K562 (cell line): ENCODE results near the gene EIF5. TPM values are rescaled to one million over a fixed set of nuclear protein-coding genes. Genes with fewer than 3 reads are reported as not detected.

ENCODE experiments used
- ATAC-seq: fragments of 200-7000 bp; cut with Tn5 transposase; 3 replicates; pipeline ENCODE4 v1.9.1; 2020; ENCODE audit warnings: moderate library complexity
- BruUV-seq: library from RNA; stranded (reverse); fragments of 400-500 nt; replicated peaks from 2 replicates; lab custom pipeline; 2021; lab: Mats Ljungman, UMichigan
- CTCF ChIA-PET: fragments of 300-600 bp; formaldehyde crosslinking; extraction: SDS; loops from one replicate; lab custom pipeline; 2021; ENCODE audit warnings: low intra/inter-chr PET ratio; lab: Yijun Ruan, JAX
- POLR2A ChIA-PET: fragments of 300-600, 350-650 bp; sonication (Branson Sonifier 250); formaldehyde crosslinking; extraction: SDS; loops from one replicate; lab custom pipeline; 2021; ENCODE audit warnings: antibody characterized with exemption, inconsistent platforms; lab: Yijun Ruan, JAX
- DNase-seq, 4 experiments: peaks; one replicate each; pipeline versions ENCODE4 v3.0.0 to v3.0.0-alpha.2; 2011 to 2018; ENCODE audit warnings: low spot score in 3 of 4, mixed read lengths in 3 of 4; ENCODE audit errors: extremely low read depth in 1 of 4
- FAIRE-seq: peaks from 2 replicates; lab custom pipeline; 2011; peaks lifted over from hg19 to GRCh38; lab: Jason Lieb, UNC
- H2AFZ ChIP-seq: 2 replicates; pipeline ENCODE4 v1.6.0; 2011; ENCODE audit warnings: low read depth, low read length, control low read depth, inconsistent platforms
- H3K27ac ChIP-seq: fragments of 200-600 bp; 3 replicates; pipeline ENCODE4 v1.8.0; 2011; ENCODE audit warnings: low read depth, mild to moderate bottlenecking, control low read depth, inconsistent platforms, low read length, moderate library complexity, mixed read lengths; ENCODE audit errors: extremely low read depth
- H3K27me3 ChIP-seq, 2 experiments: fragments of 300-600 bp in 1 of 2; 2 replicates in 1 of 2; 3 replicates in 1 of 2; pipeline versions ENCODE4 v1.6.0 to v1.8.0; 2011; ENCODE audit warnings: inconsistent platforms in 2 of 2, low read length in 2 of 2, mild to moderate bottlenecking in 1 of 2, mixed read lengths in 1 of 2, moderate library complexity in 1 of 2; ENCODE audit not compliant: control insufficient read depth in 2 of 2, insufficient read depth in 2 of 2
- H3K36me3 ChIP-seq: fragments of 300-600 bp; 3 replicates; pipeline ENCODE4 v1.8.0; 2011; ENCODE audit warnings: mild to moderate bottlenecking, low read length, inconsistent platforms; ENCODE audit not compliant: control insufficient read depth, insufficient read depth
- H3K4me1 ChIP-seq, 2 experiments: fragments of 200-600 bp in 1 of 2; replicated peaks in 1 of 2; 2 replicates in 1 of 2; 3 replicates in 1 of 2; pipeline versions ENCODE4 v1.5.1 to v1.8.0; 2011; ENCODE audit warnings: inconsistent platforms in 2 of 2, low read length in 2 of 2, mild to moderate bottlenecking in 1 of 2, mixed read lengths in 1 of 2, moderate library complexity in 1 of 2; ENCODE audit not compliant: control insufficient read depth in 2 of 2, insufficient read depth in 2 of 2
- H3K4me2 ChIP-seq: 2 replicates; pipeline ENCODE4 v1.6.1; 2011; ENCODE audit warnings: low read length, control low read depth, inconsistent platforms, mixed read lengths; ENCODE audit not compliant: insufficient read depth
- H3K4me3 ChIP-seq: fragments of 200-600 bp; sonication (generic), shearing (Covaris generic); 2 replicates; pipeline ENCODE4 v1.5.1; 2016; ENCODE audit warnings: control low read depth, inconsistent platforms
- H3K79me2 ChIP-seq: fragments of 200-600 bp; 3 replicates; pipeline ENCODE4 v1.8.0; 2011; ENCODE audit warnings: low read length, inconsistent platforms; ENCODE audit not compliant: control insufficient read depth, insufficient read depth
- H3K9ac ChIP-seq, 2 experiments: 2 replicates each; pipeline versions ENCODE4 v1.6.0 to v1.6.1; 2011; ENCODE audit warnings: low read depth in 2 of 2, low read length in 2 of 2, control low read depth in 1 of 2, inconsistent platforms in 1 of 2, mild to moderate bottlenecking in 1 of 2, mixed read lengths in 1 of 2; ENCODE audit not compliant: insufficient read depth in 1 of 2
- H3K9me1 ChIP-seq: one replicate; pipeline ENCODE4 v1.6.0; 2011; ENCODE audit warnings: inconsistent platforms, mild to moderate bottlenecking, low read length, moderate library complexity; ENCODE audit not compliant: control insufficient read depth, insufficient read depth
- H3K9me3 ChIP-seq: replicated peaks from 2 replicates; pipeline ENCODE4 v1.5.1; 2011; ENCODE audit warnings: low read depth, low read length, inconsistent platforms; ENCODE audit not compliant: control insufficient read depth, insufficient read depth
- H4K20me1 ChIP-seq: replicated peaks from 2 replicates; pipeline ENCODE4 v1.6.1; 2011; ENCODE audit warnings: low read length, inconsistent platforms, mixed read lengths; ENCODE audit not compliant: control insufficient read depth, insufficient read depth
- CTCF ChIP-seq, 3 experiments: IDR thresholded peaks in 2 of 3; conservative IDR thresholded peaks in 1 of 3; 2 replicates each; pipeline ENCODE4 v1.5.1; 2011 to 2012; ENCODE audit warnings: low read length in 3 of 3, mild to moderate bottlenecking in 3 of 3, control low read depth in 2 of 3, improper control_type of control experiment in 1 of 3, inconsistent platforms in 1 of 3, low read depth in 1 of 3, mixed read lengths in 1 of 3, moderate library complexity in 1 of 3; ENCODE audit not compliant: insufficient read depth in 2 of 3
- FOXA3 ChIP-seq, 2 experiments: fragments of 450-650 bp in 1 of 2; sonication (generic) in 1 of 2; formaldehyde crosslinking; IDR thresholded peaks in 1 of 2; conservative IDR thresholded peaks in 1 of 2; 2 replicates each; pipeline versions ENCODE4 v1.4.0 to v1.8.0; 2020 to 2022; ENCODE audit warnings: mild to moderate bottlenecking in 2 of 2, missing genetic modification reagents in 1 of 2
- FUS ChIP-seq: fragments of 200-400 bp; formaldehyde crosslinking; optimal IDR thresholded peaks from 2 replicates; pipeline ENCODE3; 2017; ENCODE audit warnings: low read depth, low read length
- HNRNPL ChIP-seq: fragments of 200-400 bp; formaldehyde crosslinking; IDR thresholded peaks from 2 replicates; pipeline ENCODE4 v1.6.1; 2017; ENCODE audit warnings: low read depth, mild to moderate bottlenecking, low read length
- KHSRP ChIP-seq: fragments of 450-650 bp; IDR thresholded peaks from 2 replicates; pipeline ENCODE4 v1.6.1; 2017
- NR3C1 ChIP-seq: sonication (generic); formaldehyde crosslinking; IDR thresholded peaks from 2 replicates; pipeline ENCODE4 v1.8.1; 2022; ENCODE audit warnings: missing genetic modification reagents
- PHB2 ChIP-seq: fragments of 450-650 bp; IDR thresholded peaks from 2 replicates; pipeline ENCODE4 v1.6.1; 2017; ENCODE audit warnings: low read depth
- POLR2AphosphoS2 ChIP-seq: IDR thresholded peaks from 2 replicates; pipeline ENCODE4 v1.6.1; 2012; ENCODE audit warnings: low read length, improper control_type of control experiment
- RAD51 ChIP-seq: fragments of 450-650 bp; IDR thresholded peaks from 2 replicates; pipeline ENCODE4 v1.7.1; 2016; ENCODE audit warnings: low read depth, mild to moderate bottlenecking, borderline replicate concordance
- TAF15 ChIP-seq: fragments of 200-400 bp; formaldehyde crosslinking; IDR thresholded peaks from 2 replicates; pipeline ENCODE4 v1.6.1; 2017; ENCODE audit warnings: mild to moderate bottlenecking, low read depth, low read length, moderate library complexity
- XRCC4 ChIP-seq: IDR thresholded peaks from one replicate; pipeline ENCODE4 v1.6.1; 2011; ENCODE audit not compliant: insufficient read depth, insufficient read length; ENCODE audit errors: extremely low read depth
- WGBS: fragments of 100-300 bp; shearing (Covaris generic); methylation state at CpG from one replicate; pipeline ENCODE4 v1.1.6; 2016; ENCODE audit warnings: low coverage, mixed read lengths; ENCODE audit not compliant: insufficient coverage; ENCODE audit errors: missing lambda C conversion rate; 5-methylcytosine and 5-hydroxymethylcytosine counted together
- in situ Hi-C: fragments of 300-500 bp; cut with MboI; formaldehyde crosslinking; loops from 4 replicates; pipeline ENCODE4 v1.15.0; 2018; ENCODE audit warnings: inconsistent platforms, mixed read lengths
- intact Hi-C: fragments of 100-400 bp; cut with micrococcal nuclease; formaldehyde crosslinking; loops from 2 replicates; pipeline ENCODE4 v1.14.2; 2022
- polyA plus RNA-seq, 8 experiments: library from polyadenylated mRNA; depleted of rRNA in 4 of 8; stranded (reverse) in 5 of 8; unstranded in 3 of 8; fragments of >200 nt; fragmentation: Nextera tagmentation in 2 of 8; fragmentation: Illumina TruSeq in 1 of 8; extraction: Ambion mirVana in 2 of 8; extraction: Trizol in 1 of 8; gene quantifications; 2 replicates each; pipeline versions ENCODE4 v1.2.1 to v1.2.3, GENCODE V29; 2011 to 2014; ENCODE audit warnings: inconsistent platforms in 1 of 8, missing spikeins in 1 of 8
- total RNA-seq, 7 experiments: library from RNA; depleted of rRNA in 6 of 7; stranded (reverse); fragments of >200 nt in 6 of 7; fragmentation: Illumina TruSeq in 2 of 7; extraction: Trizol in 2 of 7; gene quantifications; 2 replicates each; pipeline versions ENCODE4 v1.2.1 to v1.2.3, GENCODE V29; 2011 to 2021; ENCODE audit warnings: low replicate concordance in 1 of 7
- TF ChIP-seq, protein P1 (sequence below): fragments of 250-450 bp; sonication (Bioruptor Pico); IDR thresholded peaks from 2 replicates; pipeline ENCODE4 v1.5.0; 2020; ENCODE audit warnings: mild to moderate bottlenecking
- TF ChIP-seq, protein P2 (sequence below), 2 experiments: IDR thresholded peaks; 2 replicates each; pipeline ENCODE4 v1.6.1; 2012; ENCODE audit warnings: improper control_type of control experiment in 2 of 2, low read depth in 2 of 2, low read length in 2 of 2, borderline replicate concordance in 1 of 2

Gene EIF5
- total and polyA plus RNA-seq, 9 of the 15 experiments (the other 6 are each of a cell fraction or from before 2014, with no cell fraction given), result 92.7 to 442 (median 190) TPM

GRCh38 chr14:103293465-103293864 lies 40.6 kb upstream of the EIF5 start (continued):
- no peak for TF ChIP-seq CTCF (IDR thresholded peaks at IDR 0.05 in 2 of 3, conservative IDR thresholded peaks at IDR 0.05 in 1 of 3; ENCODE audit: insufficient read depth in 2 of 3, low read depth in 1 of 3, low read length in 3 of 3)
- no peak for TF ChIP-seq TAF15
- no peak for TF ChIP-seq HNRNPL

DNA sequence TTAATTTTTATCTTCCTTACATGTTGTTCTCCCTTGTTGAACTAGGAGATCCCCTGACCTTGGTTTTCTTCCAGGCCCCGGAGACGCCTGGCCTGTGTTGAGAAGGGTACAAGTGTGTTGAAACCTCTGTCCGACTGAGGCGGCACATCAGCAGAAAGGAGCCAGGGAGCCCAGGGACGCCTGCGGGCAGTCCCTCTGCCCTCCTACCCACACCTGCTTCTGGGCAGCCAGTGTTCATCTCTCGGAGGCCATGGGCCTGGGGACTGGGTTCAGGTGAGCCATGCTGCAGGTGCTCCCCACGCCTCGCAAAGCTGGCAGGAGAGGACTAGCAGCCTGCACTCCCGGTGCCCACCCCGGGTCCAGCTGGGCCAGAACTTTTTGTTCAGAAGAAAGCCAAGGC lies 39.9 kb upstream of the EIF5 start:
- H3K9me3 ChIP-seq, result no peaks in the 10 kb centered on the region
- H4K20me1 ChIP-seq, result no peaks in the 10 kb centered on the region
- intact Hi-C loops, result no loop called here
- H3K27ac ChIP-seq, result no peak overlapping the region
- no TSS peak for BruUV-seq
- no peak for DNase-seq
- H3K4me1 ChIP-seq, result peaks cover 0 to 4% of the 10 kb centered on the region in 2 experiments; a peak in 3 of 5 replicates
- 55% methylated on average over 8 of the region's 11 CpGs for WGBS
- H3K79me2 ChIP-seq, result no peaks in the 10 kb centered on the region
- H3K36me3 ChIP-seq, result no peaks in the 10 kb centered on the region
- in situ Hi-C loops, result loop anchor here (10.0 kb wide), 1 partner anchor 189 kb away; no protein-coding TSS in a partner anchor
- POLR2A ChIA-PET, result interaction anchor here (0.6 to 0.8 kb wide), 2 partner anchors 115 to 152 kb away, joined by 3 read pairs; no protein-coding TSS in a partner anchor
- H3K9me1 ChIP-seq, result no peaks in the 10 kb centered on the region
- no peak overlapping the region for H3K4me2 ChIP-seq
- no peak for FAIRE-seq
- no peak overlapping the region for H2AFZ ChIP-seq
- no peak overlapping the region for H3K9ac ChIP-seq
- no peak overlapping the region for H3K4me3 ChIP-seq
- TF ChIP-seq RAD51 (no peak), POLR2AphosphoS2 (no peak), KHSRP (no peak), FOXA3 (CRISPR knock-in tag; conservative IDR thresholded peaks at IDR 0.05 in 1 of 2, IDR thresholded peaks at IDR 0.05 in 1 of 2) (no peak), FUS (no peak), XRCC4 (no peak), NR3C1 (CRISPR knock-in tag) (no peak), PHB2 (no peak)
- TF ChIP-seq, protein P1, sequence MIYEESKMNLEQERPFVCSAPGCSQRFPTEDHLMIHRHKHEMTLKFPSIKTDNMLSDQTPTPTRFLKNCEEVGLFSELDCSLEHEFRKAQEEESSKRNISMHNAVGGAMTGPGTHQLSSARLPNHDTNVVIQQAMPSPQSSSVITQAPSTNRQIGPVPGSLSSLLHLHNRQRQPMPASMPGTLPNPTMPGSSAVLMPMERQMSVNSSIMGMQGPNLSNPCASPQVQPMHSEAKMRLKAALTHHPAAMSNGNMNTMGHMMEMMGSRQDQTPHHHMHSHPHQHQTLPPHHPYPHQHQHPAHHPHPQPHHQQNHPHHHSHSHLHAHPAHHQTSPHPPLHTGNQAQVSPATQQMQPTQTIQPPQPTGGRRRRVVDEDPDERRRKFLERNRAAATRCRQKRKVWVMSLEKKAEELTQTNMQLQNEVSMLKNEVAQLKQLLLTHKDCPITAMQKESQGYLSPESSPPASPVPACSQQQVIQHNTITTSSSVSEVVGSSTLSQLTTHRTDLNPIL (CRISPR knock-in tag), result no peak
- TF ChIP-seq, protein P2, sequence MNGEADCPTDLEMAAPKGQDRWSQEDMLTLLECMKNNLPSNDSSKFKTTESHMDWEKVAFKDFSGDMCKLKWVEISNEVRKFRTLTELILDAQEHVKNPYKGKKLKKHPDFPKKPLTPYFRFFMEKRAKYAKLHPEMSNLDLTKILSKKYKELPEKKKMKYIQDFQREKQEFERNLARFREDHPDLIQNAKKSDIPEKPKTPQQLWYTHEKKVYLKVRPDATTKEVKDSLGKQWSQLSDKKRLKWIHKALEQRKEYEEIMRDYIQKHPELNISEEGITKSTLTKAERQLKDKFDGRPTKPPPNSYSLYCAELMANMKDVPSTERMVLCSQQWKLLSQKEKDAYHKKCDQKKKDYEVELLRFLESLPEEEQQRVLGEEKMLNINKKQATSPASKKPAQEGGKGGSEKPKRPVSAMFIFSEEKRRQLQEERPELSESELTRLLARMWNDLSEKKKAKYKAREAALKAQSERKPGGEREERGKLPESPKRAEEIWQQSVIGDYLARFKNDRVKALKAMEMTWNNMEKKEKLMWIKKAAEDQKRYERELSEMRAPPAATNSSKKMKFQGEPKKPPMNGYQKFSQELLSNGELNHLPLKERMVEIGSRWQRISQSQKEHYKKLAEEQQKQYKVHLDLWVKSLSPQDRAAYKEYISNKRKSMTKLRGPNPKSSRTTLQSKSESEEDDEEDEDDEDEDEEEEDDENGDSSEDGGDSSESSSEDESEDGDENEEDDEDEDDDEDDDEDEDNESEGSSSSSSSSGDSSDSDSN (IDR thresholded peaks at IDR 0.05; ENCODE audit: borderline replicate concordance in 1 of 2, low read depth in 2 of 2, low read length in 2 of 2), result no peak
- ATAC-seq, result no peak
- no peaks in the 10 kb centered on the region for H3K27me3 ChIP-seq
- CTCF ChIA-PET, result interaction anchor here (0.7 to 0.9 kb wide), 2 partner anchors 189 to 208 kb away, joined by 3 read pairs; no protein-coding TSS in a partner anchor
